HepG2 (cell line): Measurements from ENCODE around the gene CREM. TPM values are rescaled to one million over a fixed set of nuclear protein-coding genes. Genes with fewer than 3 reads are reported as not detected.

ENCODE experiments used
- ATAC-seq: fragments of 200-7000 bp; cut with Tn5 transposase; 3 replicates; pipeline ENCODE4 v1.9.1; 2020; ENCODE audit warnings: mild to moderate bottlenecking, moderate library complexity
- BruUV-seq: library from RNA; stranded (reverse); fragments of 400-500 nt; replicated peaks from 2 replicates; lab custom pipeline; 2021; lab: Mats Ljungman, UMichigan
- CTCF ChIA-PET: fragments of 300-600 bp; formaldehyde crosslinking; extraction: SDS; loops from one replicate; lab custom pipeline; 2021; ENCODE audit warnings: low total read pairs, inconsistent platforms, low intra/inter-chr PET ratio; lab: Yijun Ruan, JAX
- POLR2A ChIA-PET: fragments of 350-600 bp; sonication (Branson Sonifier 250); formaldehyde crosslinking; loops from one replicate; lab custom pipeline; 2020; ENCODE audit warnings: antibody characterized with exemption, inconsistent platforms; lab: Yijun Ruan, JAX
- DNase-seq: peaks from one replicate; pipeline ENCODE4 v3.0.0-alpha.2; 2015; ENCODE audit warnings: low spot score
- FAIRE-seq: peaks from 3 replicates; lab custom pipeline; 2011; peaks lifted over from hg19 to GRCh38; lab: Jason Lieb, UNC
- H2AFZ ChIP-seq: one replicate; pipeline ENCODE4 v1.6.1; 2011; ENCODE audit warnings: low read length, inconsistent platforms
- H3K27ac ChIP-seq: fragments of 300-600 bp; 3 replicates; pipeline ENCODE4 v1.8.0; 2011; ENCODE audit warnings: mixed run types, mild to moderate bottlenecking, mixed read lengths, low read length, inconsistent platforms; ENCODE audit not compliant: insufficient read depth; ENCODE audit errors: extremely low read length
- H3K27me3 ChIP-seq, 2 experiments: fragments of 200-600 bp in 1 of 2; 2 replicates in 1 of 2; 3 replicates in 1 of 2; pipeline versions ENCODE4 v1.6.0 to v1.8.0; 2011; ENCODE audit warnings: low read length in 2 of 2, mild to moderate bottlenecking in 2 of 2, moderate library complexity in 2 of 2, inconsistent platforms in 1 of 2; ENCODE audit not compliant: insufficient read depth in 2 of 2, control insufficient read depth in 1 of 2
- H3K36me3 ChIP-seq, 2 experiments: fragments of 200-600 bp in 1 of 2; replicated peaks in 1 of 2; 2 replicates in 1 of 2; 3 replicates in 1 of 2; pipeline versions ENCODE4 v1.5.1 to v1.8.0; 2011; ENCODE audit warnings: low read length in 2 of 2, inconsistent platforms in 1 of 2; ENCODE audit not compliant: insufficient read depth in 2 of 2, control insufficient read depth in 1 of 2
- H3K4me1 ChIP-seq: 2 replicates; pipeline ENCODE4 v1.5.1; 2012; ENCODE audit warnings: low read length, inconsistent platforms; ENCODE audit not compliant: insufficient read depth
- H3K4me2 ChIP-seq: 2 replicates; pipeline ENCODE4 v1.6.0; 2011; ENCODE audit warnings: low read depth, low read length, inconsistent platforms
- H3K4me3 ChIP-seq, 3 experiments: fragments of 200-600 bp in 1 of 3; sonication (generic), shearing (Covaris generic) in 1 of 3; replicated peaks in 1 of 3; 2 replicates each; pipeline ENCODE4 v1.5.1; 2011 to 2016; ENCODE audit warnings: low read length in 3 of 3, inconsistent platforms in 2 of 3, low read depth in 2 of 3, mild to moderate bottlenecking in 2 of 3, control low read depth in 1 of 3, mixed read lengths in 1 of 3; ENCODE audit not compliant: insufficient read depth in 1 of 3
- H3K79me2 ChIP-seq: one replicate; pipeline ENCODE4 v1.6.1; 2011; ENCODE audit warnings: low read length, inconsistent platforms; ENCODE audit not compliant: insufficient read depth
- H3K9ac ChIP-seq: 2 replicates; pipeline ENCODE4 v1.6.0; 2011; ENCODE audit warnings: mild to moderate bottlenecking, low read depth, low read length, inconsistent platforms; ENCODE audit not compliant: insufficient read depth
- H3K9me3 ChIP-seq: 2 replicates; pipeline ENCODE4 v1.5.1; 2012; ENCODE audit warnings: mild to moderate bottlenecking, low read length
- H4K20me1 ChIP-seq: 2 replicates; pipeline ENCODE4 v1.6.0; 2011; ENCODE audit warnings: inconsistent platforms, mild to moderate bottlenecking, low read length, moderate library complexity; ENCODE audit not compliant: insufficient read depth
- FOXO1 ChIP-seq: sonication (generic); formaldehyde crosslinking; IDR thresholded peaks from 2 replicates; pipeline ENCODE4 v1.4.0; 2020; ENCODE audit warnings: missing genetic modification reagents
- FOXP4 ChIP-seq: sonication (generic); formaldehyde crosslinking; IDR thresholded peaks from 2 replicates; pipeline ENCODE4 v1.4.0; 2020; ENCODE audit warnings: missing genetic modification reagents
- MLX ChIP-seq: IDR thresholded peaks from 2 replicates; pipeline ENCODE4 v1.6.1; 2016
- NFE2L1 ChIP-seq: sonication (generic); formaldehyde crosslinking; IDR thresholded peaks from 2 replicates; pipeline ENCODE4 v1.4.0; 2020; ENCODE audit warnings: missing genetic modification reagents, mild to moderate bottlenecking, borderline replicate concordance
- PITX1 ChIP-seq: sonication (generic); formaldehyde crosslinking; IDR thresholded peaks from 2 replicates; pipeline ENCODE4 v1.5.1; 2020; ENCODE audit warnings: mild to moderate bottlenecking, missing genetic modification reagents
- PRMT3 ChIP-seq: sonication (generic); formaldehyde crosslinking; IDR thresholded peaks from 2 replicates; pipeline ENCODE4 v1.8.1; 2022; ENCODE audit warnings: low read depth, mild to moderate bottlenecking, moderate library complexity, missing genetic modification reagents, borderline replicate concordance
- RFX3 ChIP-seq: IDR thresholded peaks from 2 replicates; pipeline ENCODE4 v1.6.1; 2016; ENCODE audit warnings: missing biosample characterization, missing genetic modification reagents
- RXRA ChIP-seq: sonication (generic); formaldehyde crosslinking; IDR thresholded peaks from 2 replicates; pipeline ENCODE4 v1.5.1; 2020; ENCODE audit warnings: missing genetic modification reagents
- TOPORS ChIP-seq: sonication (generic); formaldehyde crosslinking; IDR thresholded peaks from 2 replicates; pipeline ENCODE4 v1.8.0; 2023; ENCODE audit warnings: mild to moderate bottlenecking, missing genetic modification reagents
- TRIM22 ChIP-seq: fragments of 450-650 bp; IDR thresholded peaks from 2 replicates; pipeline ENCODE4 v1.6.1; 2017
- XRCC5 ChIP-seq: fragments of 200-400 bp; formaldehyde crosslinking; optimal IDR thresholded peaks from 2 replicates; pipeline ENCODE3; 2017; ENCODE audit warnings: mild to moderate bottlenecking, low read length
- ZNF136 ChIP-seq: sonication (generic); formaldehyde crosslinking; IDR thresholded peaks from 2 replicates; pipeline ENCODE4 v1.8.1; 2022; ENCODE audit warnings: low read depth, mild to moderate bottlenecking, moderate library complexity, missing genetic modification reagents
- ZNF501 ChIP-seq: sonication (generic); formaldehyde crosslinking; IDR thresholded peaks from 2 replicates; pipeline ENCODE4 v1.5.1; 2020; ENCODE audit warnings: mild to moderate bottlenecking, moderate library complexity, missing genetic modification reagents
- ZNF7 ChIP-seq: IDR thresholded peaks from 2 replicates; pipeline ENCODE4 v1.6.1; 2016; ENCODE audit warnings: missing biosample characterization, missing genetic modification reagents
- ZNF776 ChIP-seq: sonication (generic); formaldehyde crosslinking; IDR thresholded peaks from 2 replicates; pipeline ENCODE4 v1.4.0; 2020; ENCODE audit warnings: mild to moderate bottlenecking, missing genetic modification reagents
- WGBS: methylation state at CpG from one replicate; pipeline ENCODE4 v1.1.6; 2017; ENCODE audit warnings: low lambda C conversion rate; 5-methylcytosine and 5-hydroxymethylcytosine counted together
- in situ Hi-C: cut with HindIII; loops from 2 replicates; pipeline ENCODE4 v1.10.0; 2017; ENCODE audit warnings: low pct_unique_long_range_greater_than_20kb; ENCODE audit not compliant: extremely low pct_ligation_motif_present
- intact Hi-C: fragments of 100-400 bp; cut with micrococcal nuclease; formaldehyde crosslinking; loops from one replicate; pipeline ENCODE4 v1.10.0; 2022; ENCODE audit not compliant: unreplicated experiment
- polyA plus RNA-seq, 8 experiments: library from polyadenylated mRNA; depleted of rRNA in 3 of 8; stranded (reverse) in 7 of 8; unstranded in 1 of 8; fragments of >200 nt; fragmentation: Illumina TruSeq in 4 of 8; extraction: Trizol in 4 of 8; gene quantifications; 2 replicates each; pipeline versions ENCODE4 v1.2.1 to v1.2.3, GENCODE V29; 2011 to 2016; ENCODE audit warnings: low read depth in 4 of 8, missing spikeins in 1 of 8, mixed read lengths in 1 of 8; ENCODE audit not compliant: insufficient read depth in 1 of 8
- total RNA-seq, 5 experiments: library from RNA; depleted of rRNA; stranded (reverse); fragments of >200 nt; fragmentation: Illumina TruSeq; extraction: Trizol; gene quantifications; 2 replicates each; pipeline ENCODE4 v1.2.3, GENCODE V29; 2016; ENCODE audit warnings: low read depth in 1 of 5
- TF ChIP-seq, protein P1 (sequence below), 2 experiments: sonication (generic) in 1 of 2; formaldehyde crosslinking in 1 of 2; IDR thresholded peaks; 2 replicates each; pipeline versions ENCODE4 v1.4.0 to v1.6.1; 2016 to 2020; ENCODE audit warnings: borderline replicate concordance in 1 of 2, low read depth in 1 of 2, mild to moderate bottlenecking in 1 of 2, missing genetic modification reagents in 1 of 2

The CREM gene
- total and polyA plus RNA-seq, 2 of the 13 experiments (the other 11 are each of a cell fraction or from before 2014, with no cell fraction given) = 21.3 to 25.4 TPM

DNA sequence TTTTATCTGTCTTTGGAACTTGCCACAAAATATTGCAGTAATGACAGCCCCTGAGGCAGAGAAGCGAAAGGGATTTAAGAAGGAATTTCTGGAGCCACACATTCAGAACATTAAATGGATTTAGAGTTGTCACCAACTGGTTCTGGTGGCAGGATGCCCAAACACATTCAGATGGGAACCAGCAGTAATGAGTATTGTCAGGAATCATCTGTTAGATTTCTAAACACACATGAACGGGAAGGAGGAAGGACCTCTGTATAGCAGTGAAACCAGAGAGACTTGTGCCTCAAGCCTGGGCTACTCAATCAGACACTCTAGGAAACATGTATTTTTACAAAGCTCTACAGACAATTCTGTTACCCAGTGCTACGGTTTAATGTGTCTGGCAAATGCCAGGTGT is 105.9 kb downstream of the CREM start:
- no peaks in the 10 kb centered on the region for H3K79me2 ChIP-seq
- in situ Hi-C loops (loop anchor here (10.0 kb wide), 1 partner anchor 1652 kb away; no protein-coding TSS in a partner anchor), intact Hi-C loops (loop anchor here (10.0 kb wide), 1 partner anchor 102 kb away; the partner anchor contains the start of gene CCNY)
- H3K27ac ChIP-seq = no peak overlapping the region
- BruUV-seq = no TSS peak
- 46% methylated on average over 2 of the region's 3 CpGs for WGBS
- no peak overlapping the region for H3K4me3 ChIP-seq
- no peak for DNase-seq
- no peaks in the 10 kb centered on the region for H3K27me3 ChIP-seq
- no peaks in the 10 kb centered on the region for H3K9me3 ChIP-seq
- peaks cover 41% of the 10 kb centered on the region for H3K4me1 ChIP-seq
- H3K9ac ChIP-seq = no peak overlapping the region
- H3K4me2 ChIP-seq = no peak overlapping the region
- no peak for FAIRE-seq
- no peak for ATAC-seq
- H4K20me1 ChIP-seq = no peaks in the 10 kb centered on the region
- ChIA-PET CTCF (no interaction called here), POLR2A (no interaction called here)
- H2AFZ ChIP-seq = no peak overlapping the region
- H3K36me3 ChIP-seq = no peaks in the 10 kb centered on the region
- TF ChIP-seq ZNF501 (CRISPR knock-in tag) (no peak), ZNF776 (CRISPR knock-in tag) (no peak), ZNF136 (no peak), MLX (no peak), FOXO1 (CRISPR knock-in tag) (no peak), TRIM22 (no peak), XRCC5 (no peak), RXRA (CRISPR knock-in tag) (no peak), NFE2L1 (CRISPR knock-in tag) (no peak), TOPORS (no peak), FOXP4 (CRISPR knock-in tag) (no peak), RFX3 (no peak), PRMT3 (no peak), PITX1 (CRISPR knock-in tag) (no peak), ZNF7 (CRISPR knock-in tag) (no peak)
- TF ChIP-seq, protein P1, sequence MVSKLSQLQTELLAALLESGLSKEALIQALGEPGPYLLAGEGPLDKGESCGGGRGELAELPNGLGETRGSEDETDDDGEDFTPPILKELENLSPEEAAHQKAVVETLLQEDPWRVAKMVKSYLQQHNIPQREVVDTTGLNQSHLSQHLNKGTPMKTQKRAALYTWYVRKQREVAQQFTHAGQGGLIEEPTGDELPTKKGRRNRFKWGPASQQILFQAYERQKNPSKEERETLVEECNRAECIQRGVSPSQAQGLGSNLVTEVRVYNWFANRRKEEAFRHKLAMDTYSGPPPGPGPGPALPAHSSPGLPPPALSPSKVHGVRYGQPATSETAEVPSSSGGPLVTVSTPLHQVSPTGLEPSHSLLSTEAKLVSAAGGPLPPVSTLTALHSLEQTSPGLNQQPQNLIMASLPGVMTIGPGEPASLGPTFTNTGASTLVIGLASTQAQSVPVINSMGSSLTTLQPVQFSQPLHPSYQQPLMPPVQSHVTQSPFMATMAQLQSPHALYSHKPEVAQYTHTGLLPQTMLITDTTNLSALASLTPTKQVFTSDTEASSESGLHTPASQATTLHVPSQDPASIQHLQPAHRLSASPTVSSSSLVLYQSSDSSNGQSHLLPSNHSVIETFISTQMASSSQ (IDR thresholded peaks at IDR 0.05; ENCODE audit: low read depth) = no peak
- TF ChIP-seq, protein P1 (CRISPR knock-in tag; IDR thresholded peaks at IDR 0.05; ENCODE audit: borderline replicate concordance) = no peak
